GM12878 (cell line): ENCODE data around the gene MICAL3. TPM values are rescaled to one million over a fixed set of nuclear protein-coding genes. Genes with fewer than 3 reads are reported as not detected.

ENCODE experiments used
- ATAC-seq: fragments of 200-7000 bp; cut with Tn5 transposase; 3 replicates; pipeline ENCODE4 v1.9.1; 2020; ENCODE audit warnings: mild to moderate bottlenecking, moderate library complexity
- BruUV-seq: library from RNA; stranded (reverse); fragments of 400-500 nt; replicated peaks from 2 replicates; lab custom pipeline; 2021; lab: Mats Ljungman, UMichigan
- CTCF ChIA-PET: fragments of 300-600 bp; sonication (Branson Sonifier 250); formaldehyde crosslinking; extraction: SDS; loops from one replicate; lab custom pipeline; 2021; ENCODE audit warnings: inconsistent platforms; lab: Yijun Ruan, JAX
- POLR2A ChIA-PET: fragments of 350-600 bp; formaldehyde crosslinking; extraction: SDS; loops from one replicate; lab custom pipeline; 2021; ENCODE audit warnings: inconsistent platforms; lab: Charles Lee
- RAD21 ChIA-PET: fragments of 300-600 bp; sonication (Branson Sonifier 250); formaldehyde crosslinking; loops from one replicate; lab custom pipeline; 2023; ENCODE audit warnings: antibody characterized with exemption; ENCODE audit not compliant: unreplicated experiment; lab: Charles Lee
- SMC1A ChIA-PET: fragments of 300-600 bp; sonication (Branson Sonifier 250); formaldehyde crosslinking; loops from one replicate; lab custom pipeline; 2023; ENCODE audit not compliant: unreplicated experiment, uncharacterized antibody; lab: Charles Lee
- DNase-seq: peaks from one replicate; pipeline ENCODE4 v3.0.0-alpha.2; 2011; ENCODE audit warnings: low read depth, low spot score
- FAIRE-seq: peaks from 3 replicates; lab custom pipeline; 2011; peaks lifted over from hg19 to GRCh38; lab: Jason Lieb, UNC
- H2AFZ ChIP-seq: 2 replicates; pipeline ENCODE4 v1.6.0; 2011; ENCODE audit warnings: low read depth, low read length, control low read depth; ENCODE audit not compliant: control insufficient read depth
- H3K27ac ChIP-seq: 2 replicates; pipeline ENCODE4 v1.5.1; 2011; ENCODE audit warnings: control low read depth; ENCODE audit not compliant: control insufficient read depth, insufficient read depth
- H3K27me3 ChIP-seq, 2 experiments: replicated peaks in 1 of 2; 2 replicates each; pipeline versions ENCODE4 v1.6.0 to v1.6.1; 2011; ENCODE audit warnings: low read length in 1 of 2; ENCODE audit not compliant: control insufficient read depth in 2 of 2, insufficient read depth in 2 of 2
- H3K36me3 ChIP-seq, 2 experiments: 2 replicates each; pipeline ENCODE4 v1.5.1; 2011; ENCODE audit warnings: low read length in 1 of 2; ENCODE audit not compliant: control insufficient read depth in 2 of 2, insufficient read depth in 2 of 2
- H3K4me1 ChIP-seq: 2 replicates; pipeline ENCODE4 v1.6.1; 2011; ENCODE audit warnings: mild to moderate bottlenecking, low read length, moderate library complexity, mixed read lengths; ENCODE audit not compliant: control insufficient read depth, insufficient read depth
- H3K4me2 ChIP-seq: 2 replicates; pipeline ENCODE4 v1.6.0; 2011; ENCODE audit warnings: control low read depth; ENCODE audit not compliant: control insufficient read depth, insufficient read depth
- H3K4me3 ChIP-seq: fragments of 200-600 bp; sonication (generic); 2 replicates; pipeline ENCODE4 v1.5.1; 2016
- H3K79me2 ChIP-seq: 2 replicates; pipeline ENCODE4 v1.6.0; 2011; ENCODE audit warnings: low read length; ENCODE audit not compliant: control insufficient read depth, insufficient read depth
- H3K9ac ChIP-seq: 2 replicates; pipeline ENCODE4 v1.8.0; 2011; ENCODE audit warnings: low read length, control low read depth, mixed read lengths; ENCODE audit not compliant: control insufficient read depth, insufficient read depth
- H3K9me3 ChIP-seq: replicated peaks from 3 replicates; pipeline ENCODE4 v1.5.1; 2011; ENCODE audit warnings: mild to moderate bottlenecking, low read length; ENCODE audit not compliant: control insufficient read depth, insufficient read depth
- H4K20me1 ChIP-seq: 2 replicates; pipeline ENCODE4 v1.6.0; 2011; ENCODE audit not compliant: control insufficient read depth, insufficient read depth
- ATF7 ChIP-seq: fragments of 450-650 bp; IDR thresholded peaks from 2 replicates; pipeline ENCODE4 v1.6.1; 2016; ENCODE audit warnings: low read depth, mild to moderate bottlenecking
- RELA ChIP-seq: fragments of 450-650 bp; IDR thresholded peaks from 2 replicates; pipeline ENCODE4 v1.8.0; 2014; ENCODE audit warnings: borderline replicate concordance; ENCODE audit not compliant: partially characterized antibody
- ZBTB40 ChIP-seq: fragments of 450-650 bp; IDR thresholded peaks from 2 replicates; pipeline ENCODE4 v1.6.1; 2016; ENCODE audit warnings: mild to moderate bottlenecking, moderate library complexity, borderline replicate concordance
- WGBS: methylation state at CpG from one replicate; pipeline ENCODE4 v1.1.6; 2016; ENCODE audit warnings: low lambda C conversion rate; ENCODE audit not compliant: insufficient replicate concordance, insufficient coverage; ENCODE audit errors: missing lambda C conversion rate; 5-methylcytosine and 5-hydroxymethylcytosine counted together
- in situ Hi-C: fragments of 300-500 bp; cut with MboI; formaldehyde crosslinking; loops from 9 replicates; pipeline ENCODE4 v1.14.3; 2018; ENCODE audit warnings: mixed read lengths
- intact Hi-C: fragments of 100-400 bp; cut with micrococcal nuclease; formaldehyde crosslinking; loops from one replicate; pipeline ENCODE4 v1.14.2; 2022; ENCODE audit not compliant: unreplicated experiment
- polyA plus RNA-seq, 11 experiments: library from polyadenylated mRNA; depleted of rRNA in 4 of 11; unstranded in 6 of 11; stranded (reverse) in 5 of 11; fragments of >200 nt; fragmentation: Nextera tagmentation in 4 of 11; fragmentation: Illumina TruSeq in 1 of 11; extraction: Ambion mirVana in 4 of 11; extraction: Trizol in 1 of 11; gene quantifications; 1 replicate in 1 of 11; 2 replicates in 10 of 11; pipeline versions ENCODE4 v1.2.1 to v1.2.3, GENCODE V29; 2011 to 2016; ENCODE audit warnings: inconsistent platforms in 2 of 11, missing spikeins in 2 of 11, low read depth in 1 of 11
- total RNA-seq, 4 experiments: library from RNA; depleted of rRNA in 3 of 4; stranded (reverse); fragments of >200 nt in 3 of 4; fragmentation: Illumina TruSeq in 1 of 4; extraction: Trizol in 1 of 4; gene quantifications; 2 replicates each; pipeline versions ENCODE4 v1.2.1 to v1.2.3, GENCODE V29; 2013 to 2021

Gene MICAL3
- total and polyA plus RNA-seq, 10 of the 15 experiments (the other 5 are each of a cell fraction or from before 2014, with no cell fraction given) = 2.6 to 92.2 (median 24.0) TPM

GRCh38 chr22:17946662-17947367 is 77.5 kb downstream of the MICAL3 start:
- FAIRE-seq (no peak), DNase-seq (no peak), ATAC-seq (peak; percentile 6; the same call in 1 of the 3 replicates)
- H3K27me3 ChIP-seq = no peaks in the 10 kb centered on the region
- WGBS = 44% methylated on average over 9 of the region's 9 CpGs
- ChIA-PET POLR2A (no interaction called here), SMC1A (interaction anchor here (1.1 to 1.9 kb wide), 4 partner anchors 11 to 131 kb away, joined by 3 to 5 read pairs (median 4); partner anchors contain the start of gene PEX26), CTCF (interaction anchor here (1.6 to 1.9 kb wide), 2 partner anchors 17 to 129 kb away, joined by 5 to 6 read pairs; no protein-coding TSS in a partner anchor), RAD21 (interaction anchor here (1.3 kb wide), 1 partner anchor 116 kb away, joined by 3 read pairs; no protein-coding TSS in a partner anchor)
- in situ Hi-C loops (no loop called here), intact Hi-C loops (no loop called here)
- peaks cover 8% of the 10 kb centered on the region for H4K20me1 ChIP-seq
- no peak overlapping the region for H3K4me3 ChIP-seq
- H2AFZ ChIP-seq = no peak overlapping the region
- H3K4me2 ChIP-seq = peak overlapping the region; percentile 90
- H3K36me3 ChIP-seq = peaks cover 0 to 6% of the 10 kb centered on the region in 2 experiments; a peak in 2 of 4 replicates
- H3K9me3 ChIP-seq = no peaks in the 10 kb centered on the region
- H3K9ac ChIP-seq = peak overlapping the region; percentile 36
- peaks cover 16% of the 10 kb centered on the region for H3K79me2 ChIP-seq
- peaks cover 24% of the 10 kb centered on the region for H3K4me1 ChIP-seq
- peak overlapping the region; percentile 75 for H3K27ac ChIP-seq
- no TSS peak for BruUV-seq
- TF ChIP-seq ATF7 = no peak
- TF ChIP-seq ZBTB40 = no peak
- TF ChIP-seq RELA = no peak
